PC-9 (cell line): ENCODE measurements around the gene EEIG2. TPM values are rescaled to one million over a fixed set of nuclear protein-coding genes. Genes with fewer than 3 reads are reported as not detected.

Source experiments
- BruUV-seq: library from RNA; stranded (reverse); fragments of 400-500 nt; replicated peaks from 2 replicates; lab custom pipeline; 2021; lab: Mats Ljungman, UMichigan
- CTCF ChIA-PET: fragments of 300-600 bp; sonication (Branson Sonifier 250); formaldehyde crosslinking; loops from one replicate; lab custom pipeline; 2022; ENCODE audit warnings: antibody characterized with exemption; lab: Charles Lee
- POLR2A ChIA-PET: fragments of 300-600 bp; sonication (Branson Sonifier 250); formaldehyde crosslinking; loops from one replicate; lab custom pipeline; 2022; ENCODE audit warnings: antibody characterized with exemption; ENCODE audit not compliant: unreplicated experiment; lab: Charles Lee
- DNase-seq, 2 experiments: peaks; one replicate each; pipeline versions ENCODE4 v3.0.0 to v3.0.0-alpha.2; 2015 to 2022; ENCODE audit warnings: mixed read lengths in 1 of 2
- H2AFZ ChIP-seq: fragments of 200-600 bp; sonication (generic); 2 replicates; pipeline ENCODE4 v1.8.1; 2017; ENCODE audit warnings: antibody characterized with exemption
- H3F3A ChIP-seq: fragments of 200-600 bp; sonication (generic); 2 replicates; pipeline ENCODE4 v1.8.1; 2017; ENCODE audit warnings: antibody characterized with exemption, mild to moderate bottlenecking, low read depth; ENCODE audit not compliant: insufficient read depth
- H3K27ac ChIP-seq: fragments of 200-600 bp; sonication (generic); 2 replicates; pipeline ENCODE4 v1.6.1; 2016; ENCODE audit warnings: mixed run types
- H3K27me3 ChIP-seq: fragments of 200-600 bp; sonication (generic); 2 replicates; pipeline ENCODE4 v1.6.1; 2016; ENCODE audit warnings: low read depth, mixed run types; ENCODE audit not compliant: insufficient read depth
- H3K36me3 ChIP-seq: fragments of 200-600 bp; sonication (generic); 2 replicates; pipeline ENCODE4 v1.6.1; 2016; ENCODE audit warnings: low read depth, mixed run types
- H3K4me1 ChIP-seq: fragments of 200-600 bp; sonication (generic); replicated peaks from 2 replicates; pipeline ENCODE4 v1.6.1; 2016; ENCODE audit warnings: mixed run types; ENCODE audit not compliant: insufficient read depth
- H3K4me2 ChIP-seq: fragments of 200-600 bp; sonication (generic); 2 replicates; pipeline ENCODE4 v1.6.1; 2017; ENCODE audit warnings: mixed run types
- H3K4me3 ChIP-seq: fragments of 200-600 bp; sonication (generic); 2 replicates; pipeline ENCODE4 v1.6.1; 2016; ENCODE audit warnings: mixed run types
- H3K79me2 ChIP-seq: fragments of 200-600 bp; sonication (generic); 2 replicates; pipeline ENCODE4 v1.6.1; 2017; ENCODE audit warnings: low read depth, mixed run types
- H3K9me2 ChIP-seq: fragments of 200-600 bp; sonication (generic); 2 replicates; pipeline ENCODE4 v1.8.1; 2017; ENCODE audit warnings: mild to moderate bottlenecking; ENCODE audit not compliant: insufficient read depth
- H3K9me3 ChIP-seq: fragments of 200-600 bp; sonication (generic); 2 replicates; pipeline ENCODE4 v1.8.1; 2016; ENCODE audit warnings: low read depth; ENCODE audit not compliant: insufficient read depth
- H4K20me1 ChIP-seq: fragments of 200-600 bp; sonication (generic); 2 replicates; pipeline ENCODE4 v1.8.1; 2017; ENCODE audit not compliant: insufficient read depth
- CTCF ChIP-seq: fragments of 200-600 bp; sonication (generic); conservative IDR thresholded peaks from 2 replicates; pipeline ENCODE4 v1.6.1; 2017; ENCODE audit warnings: mixed run types, antibody characterized with exemption, mild to moderate bottlenecking, moderate library complexity
- EZH2 ChIP-seq: fragments of 200-600 bp; sonication (generic); IDR thresholded peaks from 2 replicates; pipeline ENCODE4 v1.8.0; 2017; ENCODE audit warnings: antibody characterized with exemption, low read depth
- intact Hi-C: fragments of 100-400 bp; cut with micrococcal nuclease; formaldehyde crosslinking; loops from one replicate; pipeline ENCODE4 v1.10.0; 2022; ENCODE audit not compliant: unreplicated experiment
- total RNA-seq: library from RNA; stranded (reverse); gene quantifications from 2 replicates; pipeline ENCODE4 v1.2.3, GENCODE V29; 2021

The EEIG2 gene
- total RNA-seq, 1 experiment from 2014 or later = 31.9 TPM

GRCh38 chr1:108605633-108606032 is 45.7 kb downstream of the EEIG2 start:
- TF ChIP-seq CTCF = no peak
- TF ChIP-seq EZH2 = no peak
- no peak overlapping the region for H3K27ac ChIP-seq
- no TSS peak for BruUV-seq
- intact Hi-C loops = no loop called here
- no peak overlapping the region for H3K4me2 ChIP-seq
- no peak overlapping the region for H2AFZ ChIP-seq
- no peaks in the 10 kb centered on the region for H3K9me3 ChIP-seq
- CTCF ChIA-PET = no interaction called here
- no peaks in the 10 kb centered on the region for H4K20me1 ChIP-seq
- H3K4me3 ChIP-seq = no peak overlapping the region
- DNase-seq = peak in 1 of 2 experiments; percentile 64
- no peaks in the 10 kb centered on the region for H3F3A ChIP-seq
- H3K79me2 ChIP-seq = no peaks in the 10 kb centered on the region
- no peaks in the 10 kb centered on the region for H3K27me3 ChIP-seq
- H3K9me2 ChIP-seq = no peaks in the 10 kb centered on the region
- POLR2A ChIA-PET = no interaction called here
- H3K36me3 ChIP-seq = no peaks in the 10 kb centered on the region
- H3K4me1 ChIP-seq = peaks cover 7% of the 10 kb centered on the region; the same call in 1 of the 2 replicates

GRCh38 chr1:108606478-108606877 is 46.6 kb downstream of the EEIG2 start:
- intact Hi-C loops = no loop called here
- H2AFZ ChIP-seq = no peak overlapping the region
- BruUV-seq = no TSS peak
- no peaks in the 10 kb centered on the region for H3K9me3 ChIP-seq
- no peaks in the 10 kb centered on the region for H3K9me2 ChIP-seq
- POLR2A ChIA-PET = no interaction called here
- H3K79me2 ChIP-seq = no peaks in the 10 kb centered on the region
- peaks cover 7% of the 10 kb centered on the region; the same call in 1 of the 2 replicates for H3K4me1 ChIP-seq
- H3K4me2 ChIP-seq = no peak overlapping the region
- H3K27me3 ChIP-seq = no peaks in the 10 kb centered on the region
- CTCF ChIA-PET = no interaction called here
- no peak overlapping the region for H3K4me3 ChIP-seq
- no peaks in the 10 kb centered on the region for H3F3A ChIP-seq
- DNase-seq = no peak
- no peaks in the 10 kb centered on the region for H3K36me3 ChIP-seq
- no peaks in the 10 kb centered on the region for H4K20me1 ChIP-seq
- TF ChIP-seq EZH2 (no peak), CTCF (no peak)
- no peak overlapping the region for H3K27ac ChIP-seq

- Histone ChIP-seq H3K79me2 (no peaks in the 10 kb centered on the region), H3K9me2 (no peaks in the 10 kb centered on the region), H3K4me2 (no peak overlapping the region), H3K4me3 (no peak overlapping the region), H3K9me3 (no peaks in the 10 kb centered on the region), H3K27ac (no peak overlapping the region), H3K4me1 (peaks cover 7% of the 10 kb centered on the region; the same call in 1 of the 2 replicates), H3K27me3 (no peaks in the 10 kb centered on the region), H3K36me3 (no peaks in the 10 kb centered on the region), H4K20me1 (no peaks in the 10 kb centered on the region), H3F3A (no peaks in the 10 kb centered on the region), H2AFZ (no peak overlapping the region)
- DNase-seq = no peak
- BruUV-seq = no TSS peak
- no peak for TF ChIP-seq CTCF
- TF ChIP-seq EZH2 = no peak
- intact Hi-C loops = no loop called here
- CTCF ChIA-PET = no interaction called here
- POLR2A ChIA-PET = no interaction called here
These were observed 49.7 kb downstream of the EEIG2 start for GRCh38 chr1:108609483-108610049.

Other genes starting within 250 kb of the EEIG2 start
- 0.94 TPM in 1 of 2 replicates, not detected in the other for gene NBPF6, start 109.8 kb upstream of the EEIG2 start, total RNA-seq
- 17.9 and 21.5 TPM in 2 replicates for gene HENMT1, start 101.0 kb downstream of the EEIG2 start, total RNA-seq
- 38.0 and 48.9 TPM in 2 replicates for gene PRPF38B, start 132.2 kb downstream of the EEIG2 start, total RNA-seq
- 0.20 TPM in 1 of 2 replicates, not detected in the other for gene FNDC7, start 152.8 kb downstream of the EEIG2 start, total RNA-seq
- gene STXBP3, start 186.6 kb downstream of the EEIG2 start, total RNA-seq = 31.8 and 37.0 TPM in 2 replicates